ENCODE results near the gene CDK17. TPM values are rescaled to one million over a fixed set of nuclear protein-coding genes. Genes with fewer than 3 reads are reported as not detected.

CDK17 gene
- total and polyA plus RNA-seq, 12 donors, result 8.5 to 32.4 (median 21.0) TPM

DNA sequence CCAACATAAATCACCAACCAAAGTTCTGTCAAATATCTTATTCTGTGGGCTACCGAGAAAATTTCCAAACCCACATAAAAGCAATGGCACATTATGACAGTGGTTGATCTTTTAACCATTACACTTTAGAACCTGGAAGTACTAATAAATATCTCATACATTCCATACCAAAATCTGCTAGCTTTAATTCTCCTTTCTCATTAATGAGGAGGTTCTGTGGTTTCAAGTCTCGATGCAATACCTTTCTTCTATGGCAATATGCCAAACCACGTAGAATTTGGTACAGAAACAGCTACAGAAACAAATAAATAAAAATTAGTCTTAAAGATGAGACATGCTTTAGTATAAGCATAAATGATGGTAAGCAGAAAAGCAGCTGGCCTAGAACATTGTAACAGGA, 105.4 kb downstream of the CDK17 start:
- intact Hi-C loops (cut with DNase I), result no loop called here
- 74 to 78% methylated on average over 3 of the region's 3 CpGs for WGBS, 2 donors
- H3K4me1 ChIP-seq, result peaks cover 0 to 10% (median 0%) of the 10 kb centered on the region in 9 donors
- no peaks in the 10 kb centered on the region for H3K27me3 ChIP-seq
- no peak overlapping the region for H3K4me3 ChIP-seq
- no peaks in the 10 kb centered on the region for H3K9me3 ChIP-seq
- H3K27ac ChIP-seq, result no peak overlapping the region
- TF ChIP-seq, protein P1, sequence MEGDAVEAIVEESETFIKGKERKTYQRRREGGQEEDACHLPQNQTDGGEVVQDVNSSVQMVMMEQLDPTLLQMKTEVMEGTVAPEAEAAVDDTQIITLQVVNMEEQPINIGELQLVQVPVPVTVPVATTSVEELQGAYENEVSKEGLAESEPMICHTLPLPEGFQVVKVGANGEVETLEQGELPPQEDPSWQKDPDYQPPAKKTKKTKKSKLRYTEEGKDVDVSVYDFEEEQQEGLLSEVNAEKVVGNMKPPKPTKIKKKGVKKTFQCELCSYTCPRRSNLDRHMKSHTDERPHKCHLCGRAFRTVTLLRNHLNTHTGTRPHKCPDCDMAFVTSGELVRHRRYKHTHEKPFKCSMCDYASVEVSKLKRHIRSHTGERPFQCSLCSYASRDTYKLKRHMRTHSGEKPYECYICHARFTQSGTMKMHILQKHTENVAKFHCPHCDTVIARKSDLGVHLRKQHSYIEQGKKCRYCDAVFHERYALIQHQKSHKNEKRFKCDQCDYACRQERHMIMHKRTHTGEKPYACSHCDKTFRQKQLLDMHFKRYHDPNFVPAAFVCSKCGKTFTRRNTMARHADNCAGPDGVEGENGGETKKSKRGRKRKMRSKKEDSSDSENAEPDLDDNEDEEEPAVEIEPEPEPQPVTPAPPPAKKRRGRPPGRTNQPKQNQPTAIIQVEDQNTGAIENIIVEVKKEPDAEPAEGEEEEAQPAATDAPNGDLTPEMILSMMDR (IDR thresholded peaks at IDR 0.05), result no peak
- peaks cover 0 to 99% (median 13%) of the 10 kb centered on the region in 9 donors for H3K36me3 ChIP-seq
- DNase-seq (no peak), ATAC-seq (no peak)

- ATAC-seq (no peak), DNase-seq (no peak)
- no peak overlapping the region for H3K4me3 ChIP-seq
- H3K27ac ChIP-seq, result no peak overlapping the region
- H3K36me3 ChIP-seq, result peaks cover 0 to 99% (median 16%) of the 10 kb centered on the region in 9 donors
- TF ChIP-seq, protein P1 (IDR thresholded peaks at IDR 0.05), result no peak
- 97 to 99% methylated on average over 2 of the region's 2 CpGs for WGBS, 2 donors
- H3K27me3 ChIP-seq, result no peaks in the 10 kb centered on the region
- peaks cover 0 to 10% (median 0%) of the 10 kb centered on the region in 9 donors for H3K4me1 ChIP-seq
- H3K9me3 ChIP-seq, result no peaks in the 10 kb centered on the region
- intact Hi-C loops (cut with DNase I), result no loop called here
Measured at GRCh38 chr12:96293093-96293492, 107.1 kb downstream of the CDK17 start.

- DNase-seq (no peak), ATAC-seq (no peak)
- peaks cover 0 to 100% (median 43%) of the 10 kb centered on the region in 9 donors for H3K36me3 ChIP-seq
- H3K4me3 ChIP-seq, result no peak overlapping the region
- no peaks in the 10 kb centered on the region for H3K27me3 ChIP-seq
- WGBS, 2 donors, result 92 to 95% methylated on average over 5 of the region's 5 CpGs
- no peaks in the 10 kb centered on the region for H3K9me3 ChIP-seq
- intact Hi-C loops (cut with DNase I), result no loop called here
- TF ChIP-seq, protein P1 (IDR thresholded peaks at IDR 0.05), result no peak
- H3K4me1 ChIP-seq, result no peaks in the 10 kb centered on the region
- no peak overlapping the region for H3K27ac ChIP-seq
Measured at GRCh38 chr12:96289067-96289466, 111.2 kb downstream of the CDK17 start.

GRCh38 chr12:96285158-96285557, 115.1 kb downstream of the CDK17 start:
- intact Hi-C loops (cut with DNase I), result no loop called here
- ATAC-seq (no peak), DNase-seq (no peak)
- Histone ChIP-seq H3K4me3 (no peak overlapping the region), H3K27ac (no peak overlapping the region), H3K36me3 (peaks cover 0 to 100% (median 62%) of the 10 kb centered on the region in 9 donors), H3K9me3 (no peaks in the 10 kb centered on the region), H3K4me1 (no peaks in the 10 kb centered on the region), H3K27me3 (no peaks in the 10 kb centered on the region)
- TF ChIP-seq, protein P1 (IDR thresholded peaks at IDR 0.05), result no peak

Measured in heart right ventricle (tissue), 16 donors.